DMS114 treated with DMSO at 0.1 percent for 48 hours (cell line): Measurements from ENCODE around the gene ITIH4.

Experiments
- DNase-seq: peaks from one replicate; lab custom pipeline; 2025; ENCODE audit not compliant: unreplicated experiment; lab: John Stamatoyannopoulos, UW

The ITIH4 gene

GRCh38 chr3:52830535-52831258, at the start of gene ITIH4:
Gene ITIH4 (minus strand): TSS chr3:52830672. CDS start chr3:52830642, 30 bp downstream.
- no peak for DNase-seq

DNA sequence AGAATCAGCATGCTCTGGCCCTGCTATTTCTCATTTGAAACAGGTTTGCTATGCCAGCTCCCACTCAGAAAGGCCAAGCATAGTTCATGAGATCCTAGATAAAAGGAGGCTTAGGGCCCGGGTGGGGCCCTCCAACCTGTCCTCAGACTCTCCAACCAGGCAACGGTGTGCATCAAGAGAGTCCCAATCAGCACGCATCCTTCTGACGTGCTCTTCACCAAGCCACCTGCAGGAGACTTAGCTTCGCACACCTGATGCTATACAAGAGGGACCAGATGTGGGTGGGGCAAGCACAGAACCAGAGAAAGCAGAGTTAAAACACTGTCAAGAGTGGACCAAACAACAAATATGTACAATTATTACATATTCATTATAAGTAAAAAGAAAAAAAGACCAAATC, 49.6 kb upstream of the ITIH4 start:
- no peak for DNase-seq

GRCh38 chr3:52879581-52879980, 49.1 kb upstream of the ITIH4 start:
- no peak for DNase-seq

DNA sequence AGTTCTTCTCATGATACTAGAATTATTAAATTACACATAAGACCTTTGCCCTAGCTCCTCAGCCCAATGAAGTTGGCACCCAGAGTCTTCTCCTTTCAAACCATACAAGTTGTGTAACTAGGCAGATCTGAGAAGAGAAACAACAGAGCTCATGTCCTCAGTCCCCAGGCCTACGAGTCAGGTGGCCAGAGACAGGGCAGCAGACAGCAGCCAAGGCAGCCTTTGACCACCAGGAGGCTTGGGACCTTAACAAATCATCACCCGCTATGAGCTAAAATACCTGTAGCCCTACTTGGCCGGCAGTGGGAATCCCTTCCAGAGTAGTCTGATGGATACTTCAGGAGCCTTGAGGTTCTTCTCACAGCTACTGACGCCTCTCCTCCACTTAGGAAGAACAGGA, 48.6 kb upstream of the ITIH4 start:
- no peak for DNase-seq

- no peak for DNase-seq
Observed at GRCh38 chr3:52877085-52877484, 46.6 kb upstream of the ITIH4 start.

DNA sequence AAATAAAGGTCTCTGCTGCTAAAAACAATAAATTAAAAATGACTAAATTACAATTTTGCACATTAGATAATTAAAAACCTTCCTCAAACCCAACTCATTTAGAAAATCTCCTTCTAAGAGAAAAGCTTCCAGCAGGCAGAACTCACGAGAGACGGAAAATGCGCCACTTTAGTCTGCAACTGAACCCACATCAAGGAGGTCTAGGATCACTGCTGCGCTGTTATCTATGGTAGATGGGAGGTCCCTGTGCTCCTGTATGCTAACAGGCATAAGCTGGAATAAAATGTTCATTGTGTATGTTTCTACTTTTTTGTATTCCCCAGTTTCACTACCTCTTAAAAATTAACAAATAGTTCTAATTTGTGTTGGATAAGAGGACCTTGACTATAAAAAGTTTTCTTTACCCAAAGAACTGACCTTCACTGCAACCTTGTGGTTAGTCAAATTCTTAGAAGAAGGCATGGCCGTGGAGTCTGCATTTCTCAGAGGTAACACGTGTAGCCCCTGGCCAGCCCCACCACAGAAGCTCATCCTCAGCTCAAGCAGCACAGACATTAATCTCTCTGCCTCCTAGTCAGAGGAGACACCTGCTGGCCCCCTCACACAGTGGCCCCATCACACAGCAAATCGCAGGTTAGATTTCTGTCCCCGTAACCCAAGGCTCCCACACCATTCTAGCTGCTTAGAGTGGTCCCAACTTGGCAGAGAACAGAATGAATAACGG, 44.6 kb upstream of the ITIH4 start:
- no peak for DNase-seq

DNA sequence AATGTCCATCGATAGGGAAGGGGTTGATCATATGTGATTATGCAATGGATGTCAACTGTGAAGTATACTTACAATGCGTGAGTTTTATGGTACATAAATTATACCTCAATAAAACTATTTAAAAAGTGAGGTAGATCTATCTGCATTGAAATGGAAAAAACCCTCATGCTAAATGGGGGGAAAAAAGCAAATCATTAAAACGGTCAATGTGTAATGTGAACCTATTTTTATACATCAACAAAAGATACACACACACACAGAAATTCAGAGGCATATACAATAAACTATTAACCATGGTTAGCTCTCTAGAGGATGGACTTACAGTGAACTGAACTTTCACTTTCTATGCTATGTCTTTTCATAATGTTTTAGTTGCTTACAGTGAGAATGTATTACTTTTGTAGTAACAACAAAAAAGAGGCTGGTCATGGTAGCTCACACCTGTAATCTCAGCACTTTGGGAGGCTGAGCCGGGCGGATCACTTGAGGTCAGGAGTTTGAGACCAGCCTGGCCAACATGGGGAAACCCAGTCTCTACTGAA, 43.8 kb upstream of the ITIH4 start:
- no peak for DNase-seq

GRCh38 chr3:52873433-52874159, 43.1 kb upstream of the ITIH4 start:
- DNase-seq = no peak

GRCh38 chr3:52872245-52872644, 41.8 kb upstream of the ITIH4 start:
- no peak for DNase-seq

GRCh38 chr3:52871761-52872160, 41.3 kb upstream of the ITIH4 start:
- DNase-seq = no peak

DNA sequence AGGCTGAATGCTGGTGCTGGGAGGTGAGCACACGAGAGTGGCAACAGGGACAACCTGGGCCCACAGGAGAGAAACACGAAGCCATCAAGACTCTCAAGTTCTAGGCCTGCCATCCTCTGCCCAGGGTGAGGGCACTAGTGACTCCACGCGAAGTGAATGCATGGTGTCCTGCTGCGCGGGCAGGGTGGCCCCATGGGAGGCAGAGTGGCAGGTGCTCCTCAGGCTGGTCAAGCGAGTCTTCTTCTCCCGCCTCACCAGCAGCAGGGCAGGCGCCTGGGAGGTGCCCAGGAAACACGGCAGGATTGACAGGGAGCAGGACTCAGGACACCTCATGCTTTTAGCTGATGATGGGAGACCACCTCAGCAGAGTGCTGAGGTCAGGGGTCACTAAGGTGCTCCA, 40.0 kb upstream of the ITIH4 start:
- DNase-seq = no peak

- no peak for DNase-seq
Observed at GRCh38 chr3:52866427-52866826, 36.0 kb upstream of the ITIH4 start.

DNA sequence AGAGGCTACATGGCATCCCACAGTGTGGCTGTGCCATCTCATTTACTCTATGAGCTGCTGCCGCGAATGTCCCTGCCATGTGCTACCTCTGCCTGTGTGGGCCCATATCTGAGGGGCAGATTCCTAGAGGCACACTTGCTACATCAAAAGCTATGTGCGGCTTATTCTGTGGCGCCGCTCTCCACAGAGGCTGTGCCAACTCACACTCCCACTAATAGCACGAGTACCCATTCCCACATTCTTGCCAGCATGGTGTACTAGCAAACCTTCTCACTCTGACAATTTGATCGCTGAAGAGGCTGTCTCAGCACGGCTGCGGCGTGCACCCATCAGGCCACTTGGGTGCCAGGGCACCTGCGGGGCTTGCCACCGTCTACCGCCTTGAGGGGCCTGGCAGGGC, 35.5 kb upstream of the ITIH4 start:
- no peak for DNase-seq

GRCh38 chr3:52860424-52860768, 29.9 kb upstream of the ITIH4 start:
- no peak for DNase-seq

- DNase-seq = no peak
Observed at GRCh38 chr3:52859686-52860423, 29.4 kb upstream of the ITIH4 start.

DNA sequence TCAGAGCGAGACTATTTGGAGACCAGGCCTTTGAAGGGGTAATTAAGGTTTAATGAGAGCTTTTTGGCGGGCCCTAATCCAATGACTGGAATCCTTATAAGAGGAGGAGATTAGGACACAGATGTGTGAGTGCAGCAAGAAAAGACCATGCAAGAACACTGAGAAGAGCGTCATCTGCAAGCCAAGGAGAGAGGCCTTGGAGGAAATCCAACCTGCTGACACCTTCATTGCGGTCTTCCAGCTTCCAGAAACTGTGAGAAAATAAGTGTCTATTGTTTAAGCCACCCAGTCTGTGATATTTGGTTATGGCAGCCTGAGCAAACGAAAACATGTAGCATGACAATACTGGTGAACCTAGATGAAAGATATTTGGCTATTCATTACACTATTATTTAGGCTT, 27.4 kb upstream of the ITIH4 start:
- DNase-seq = no peak

DNA sequence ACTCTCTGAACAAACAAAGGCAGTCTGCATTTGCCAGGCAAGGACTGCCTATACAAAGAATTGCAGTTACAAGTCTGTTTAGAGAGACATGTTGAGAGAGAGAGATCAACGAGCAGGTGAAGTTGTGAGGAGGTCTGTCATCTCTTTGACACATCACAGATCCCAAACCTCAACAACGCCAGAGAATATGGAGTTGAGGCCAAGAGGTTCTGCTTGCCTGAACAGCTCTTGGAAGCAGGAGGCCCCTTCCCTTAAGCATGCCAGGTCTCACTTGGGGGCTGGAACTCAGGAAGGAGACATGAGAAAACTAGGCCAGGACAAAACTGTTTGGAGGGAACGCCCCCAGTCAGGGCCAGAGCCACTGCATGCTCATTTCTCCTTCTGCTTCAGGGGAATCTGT, 26.7 kb upstream of the ITIH4 start:
- DNase-seq = no peak

GRCh38 chr3:52856666-52857065, 26.2 kb upstream of the ITIH4 start:
- no peak for DNase-seq

DNA sequence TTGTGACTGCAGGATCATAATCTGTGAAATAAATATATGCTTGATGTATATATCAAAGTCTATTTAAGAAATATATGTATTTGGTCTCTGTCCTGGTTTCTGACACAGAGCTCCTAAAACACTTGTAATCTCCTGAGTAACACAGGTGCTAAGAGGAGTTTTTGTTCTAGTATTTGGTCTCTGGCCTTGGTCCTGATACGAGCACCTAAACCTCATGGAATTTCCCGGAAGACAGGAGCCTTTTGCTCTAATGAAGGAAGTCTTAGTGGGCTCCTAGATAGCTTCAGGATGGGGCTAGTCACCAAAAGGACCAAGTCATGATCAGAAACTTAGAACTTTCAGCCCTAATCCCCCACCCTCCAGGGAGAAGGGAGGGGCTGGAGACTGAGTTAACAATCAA, 23.5 kb upstream of the ITIH4 start:
- DNase-seq = no peak

- DNase-seq = no peak
Observed at GRCh38 chr3:52852419-52852818, 21.9 kb upstream of the ITIH4 start.

DNA sequence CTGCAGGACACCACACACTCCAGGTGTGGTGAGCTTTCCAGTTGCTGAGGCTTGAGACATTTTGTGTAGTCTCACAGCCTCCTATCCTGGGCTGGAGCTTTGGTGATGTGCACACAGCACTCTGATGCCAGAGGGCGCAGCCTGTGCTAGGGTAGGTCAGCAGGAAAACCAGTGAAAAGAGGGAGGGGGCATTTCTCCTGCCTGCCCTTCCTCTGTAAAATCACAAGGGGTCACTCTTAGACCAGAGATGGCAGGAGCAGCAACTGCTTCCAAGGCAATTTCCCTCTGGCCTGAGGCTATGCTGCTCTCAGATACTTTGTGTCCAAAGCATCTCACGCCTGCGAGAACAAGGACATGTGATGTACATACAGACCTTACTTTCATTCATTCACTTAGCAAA, 20.9 kb upstream of the ITIH4 start:
- DNase-seq = peak; percentile 46
